Gastrocnemius medialis (tissue), 4 donors: ENCODE measurements around the gene ACP2.
"Not testable (repeated sequence)": the region's sequence is repeated elsewhere in the genome, so short reads cannot be mapped to it uniquely, and the experiment has no call there.

ENCODE experiments used
- CTCF ChIP-seq, 5 experiments: fragments of 450-650 bp in 3 of 5; fragments of 200-600 bp in 2 of 5; sonication (generic) in 2 of 5; IDR thresholded peaks in 4 of 5; conservative IDR thresholded peaks in 1 of 5; 1 replicate in 4 of 5; 2 replicates in 1 of 5; pipeline ENCODE4 v1.5.1; 2016 to 2019; ENCODE audit warnings: antibody characterized with exemption in 5 of 5, mild to moderate bottlenecking in 3 of 5, moderate library complexity in 3 of 5
- POLR2A ChIP-seq, 2 donors: fragments of 450-650 bp; IDR thresholded peaks; one replicate each; pipeline ENCODE4 v1.6.1; 2017; ENCODE audit warnings: antibody characterized with exemption in 2 of 2, mild to moderate bottlenecking in 2 of 2, moderate library complexity in 2 of 2

GRCh38 chr11:47208008-47208552 is 40.5 kb downstream of the ACP2 start:
- TF ChIP-seq CTCF (IDR thresholded peaks at IDR 0.05 in 4 of 5, conservative IDR thresholded peaks at IDR 0.05 in 1 of 5); POLR2A (IDR thresholded peaks at IDR 0.05): not testable (repeated sequence)
